Prostate gland (tissue), 2 donors: Measurements from ENCODE around the gene PSMD5. TPM values are rescaled to one million over a fixed set of nuclear protein-coding genes. Genes with fewer than 3 reads are reported as not detected.

Experiments
- DNase-seq: peaks from one replicate; pipeline ENCODE4 v3.0.0-alpha.2; 2019; ENCODE audit warnings: low spot score
- H3K27ac ChIP-seq, 2 donors: fragments of 200-600 bp; sonication (generic); 2 replicates each; pipeline ENCODE4 v1.5.1; 2017 to 2019
- H3K27me3 ChIP-seq: fragments of 200-600 bp; sonication (generic); replicated peaks from 2 replicates; pipeline ENCODE4 v1.5.1; 2019; ENCODE audit not compliant: insufficient read depth
- H3K36me3 ChIP-seq, 2 donors: fragments of 200-600 bp; sonication (generic); 1 replicate in 1 of 2; 2 replicates in 1 of 2; pipeline versions ENCODE4 v1.5.1 to v1.8.1; 2017 to 2019
- H3K4me1 ChIP-seq: fragments of 200-600 bp; sonication (generic); replicated peaks from 2 replicates; pipeline ENCODE4 v1.5.1; 2019
- H3K4me3 ChIP-seq, 2 donors: fragments of 200-600 bp; sonication (generic); 2 replicates each; pipeline ENCODE4 v1.5.1; 2017 to 2019
- H3K9me3 ChIP-seq: fragments of 200-600 bp; sonication (generic); 2 replicates; pipeline ENCODE4 v1.5.1; 2017
- CTCF ChIP-seq, 4 experiments: fragments of 200-600 bp in 2 of 4; fragments of 450-650 bp in 2 of 4; sonication (generic) in 2 of 4; IDR thresholded peaks; 1 replicate in 3 of 4; 2 replicates in 1 of 4; pipeline ENCODE4 v1.5.1; 2016 to 2019; ENCODE audit warnings: antibody characterized with exemption in 4 of 4, mild to moderate bottlenecking in 2 of 4, moderate library complexity in 2 of 4
- POLR2A ChIP-seq: fragments of 450-650 bp; IDR thresholded peaks from one replicate; pipeline ENCODE4 v1.6.1; 2016; ENCODE audit warnings: antibody characterized with exemption, mild to moderate bottlenecking
- POLR2AphosphoS5 ChIP-seq: sonication (generic); formaldehyde crosslinking; IDR thresholded peaks from one replicate; pipeline ENCODE4 v1.6.1; 2017; ENCODE audit warnings: antibody characterized with exemption
- WGBS: methylation state at CpG from one replicate; pipeline ENCODE4 v1.1.5; 2018; 5-methylcytosine and 5-hydroxymethylcytosine counted together
- intact Hi-C: fragments of 100-400 bp; cut with DNase I; formaldehyde crosslinking; loops from one replicate; pipeline ENCODE4 v1.14.2; 2022
- total RNA-seq, 2 donors: library from RNA; depleted of rRNA; stranded (reverse); fragments of >200 nt; gene quantifications; one replicate each; pipeline ENCODE4 v1.1.0, GENCODE V29; 2016

The PSMD5 gene
- total RNA-seq, 2 donors from 2014 or later: 30.0 to 36.3 TPM

GRCh38 chr9:120801441-120801840, 41.3 kb downstream of the PSMD5 start:
- Histone ChIP-seq H3K4me3 (no peak overlapping the region), H3K36me3 (no peaks in the 10 kb centered on the region), H3K27me3 (no peaks in the 10 kb centered on the region), H3K27ac (no peak overlapping the region), H3K4me1 (no peaks in the 10 kb centered on the region), H3K9me3 (no peaks in the 10 kb centered on the region)
- no peak for DNase-seq
- WGBS: 89% methylated on average over 7 of the region's 7 CpGs
- TF ChIP-seq CTCF (IDR thresholded peaks at IDR 0.05) (no peak), POLR2AphosphoS5 (no peak), POLR2A (no peak)
- intact Hi-C loops: no loop called here

DNA sequence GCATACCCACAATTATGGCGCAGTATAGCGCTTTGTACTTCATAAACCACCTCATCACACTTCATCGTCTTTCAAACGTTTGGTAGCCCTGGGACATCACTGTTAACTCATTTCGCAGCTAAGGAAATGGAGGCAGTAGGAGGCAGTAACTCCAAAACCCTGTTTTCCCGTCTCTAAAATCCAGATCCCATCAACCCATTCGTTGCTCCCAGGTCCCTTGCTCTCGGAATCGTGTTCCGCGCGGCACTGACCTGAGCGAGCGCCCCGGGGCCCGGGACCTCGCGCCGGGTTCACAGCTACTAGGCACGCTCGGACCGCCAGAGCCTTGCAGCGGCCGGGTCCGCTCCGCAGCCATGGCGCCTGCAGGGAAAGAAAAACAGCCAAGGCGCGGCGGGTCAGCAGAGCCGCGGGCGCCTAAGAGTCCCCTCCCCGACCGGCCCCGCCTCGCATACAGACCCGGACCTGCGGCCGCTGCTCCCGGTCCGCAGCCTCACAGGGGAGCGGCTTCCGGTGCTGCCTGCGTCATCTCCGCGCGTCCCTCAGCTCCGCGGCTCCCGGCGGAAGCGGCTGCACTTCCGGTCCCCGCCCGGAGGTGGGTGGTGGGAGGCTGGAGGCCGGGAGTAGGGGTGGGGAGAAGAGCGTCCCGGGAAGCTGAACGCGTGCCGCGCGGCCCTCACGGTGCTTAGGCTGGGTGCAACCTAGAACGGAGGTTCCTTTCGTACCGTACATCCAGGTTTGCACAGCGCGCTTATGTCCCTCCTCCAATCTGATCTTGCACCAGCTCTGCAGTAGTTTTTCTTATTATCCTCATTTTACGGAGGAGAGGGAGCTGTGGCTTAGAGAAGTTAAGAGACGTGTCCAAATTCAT, 49.6 kb downstream of the PSMD5 start, which contains the start of gene FBXW2:
TSS of gene FBXW2 (minus strand) at position 519 of the 868 bp plus-strand sequence. CDS start 5,158 bp downstream, outside the sequence.
- intact Hi-C loops: loop anchor here (10.0 kb wide), 2 partner anchors 52 to 78 kb away; partner anchors contain the start of genes MEGF9 and PSMD5
- Histone ChIP-seq H3K9me3 (no peaks in the 10 kb centered on the region), H3K36me3 (no peaks in the 10 kb centered on the region), H3K4me3 (peak within 1 kb of the TSS; percentile 73 to 97), H3K27ac (peak within 1 kb of the TSS; percentile 79 to 88), H3K4me1 (no peaks in the 10 kb centered on the region), H3K27me3 (no peaks in the 10 kb centered on the region)
- DNase-seq: peak; percentile 89
- TF ChIP-seq POLR2AphosphoS5: peak; percentile 98
- TF ChIP-seq CTCF (IDR thresholded peaks at IDR 0.05): peak in 2 of 4 experiments; percentile 40 to 47
- TF ChIP-seq POLR2A: peak; percentile 81
- WGBS: under 1% methylated on average over 68 of the region's 72 CpGs

DNA sequence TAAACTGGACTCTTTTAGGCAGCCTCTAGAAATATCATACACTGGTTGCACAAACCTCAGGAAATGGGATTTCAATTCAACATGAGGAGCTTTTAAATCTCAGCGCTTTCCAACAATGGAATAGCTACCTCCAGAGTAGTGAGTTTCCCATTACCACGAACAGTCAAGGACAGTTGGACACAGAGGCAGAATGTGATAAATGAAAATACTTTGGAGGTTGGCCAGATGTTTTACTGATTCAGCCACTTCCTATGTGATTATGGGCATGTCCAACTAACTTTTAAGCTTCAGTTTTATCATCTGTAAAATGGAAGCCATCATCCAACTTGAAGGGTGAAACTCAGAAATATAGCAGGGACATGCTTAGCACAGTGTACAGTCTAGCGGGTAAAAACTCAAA, 51.6 kb downstream of the PSMD5 start:
- Histone ChIP-seq H3K4me1 (no peaks in the 10 kb centered on the region), H3K36me3 (no peaks in the 10 kb centered on the region), H3K9me3 (no peaks in the 10 kb centered on the region), H3K27me3 (no peaks in the 10 kb centered on the region), H3K4me3 (no peak overlapping the region), H3K27ac (no peak overlapping the region)
- WGBS: 84% methylated on average over 3 of the region's 3 CpGs
- TF ChIP-seq POLR2AphosphoS5: no peak
- TF ChIP-seq CTCF (IDR thresholded peaks at IDR 0.05): no peak
- no peak for TF ChIP-seq POLR2A
- no peak for DNase-seq
- intact Hi-C loops: loop anchor here (10.0 kb wide), 2 partner anchors 54 to 76 kb away; partner anchors contain the start of genes MEGF9 and PSMD5

GRCh38 chr9:120787933-120788332, 54.8 kb downstream of the PSMD5 start:
- TF ChIP-seq CTCF (IDR thresholded peaks at IDR 0.05): no peak
- TF ChIP-seq POLR2AphosphoS5: no peak
- TF ChIP-seq POLR2A: no peak
- no peak overlapping the region for H3K27ac ChIP-seq
- intact Hi-C loops: no loop called here
- no peaks in the 10 kb centered on the region for H3K27me3 ChIP-seq
- no peaks in the 10 kb centered on the region for H3K9me3 ChIP-seq
- no peak overlapping the region for H3K4me3 ChIP-seq
- H3K36me3 ChIP-seq: no peaks in the 10 kb centered on the region
- H3K4me1 ChIP-seq: no peaks in the 10 kb centered on the region
- 60% methylated on average over 4 of the region's 4 CpGs for WGBS
- no peak for DNase-seq
